Adrenal gland (tissue), 19 donors: Measurements from ENCODE around the gene MCF2L. TPM values are rescaled to one million over a fixed set of nuclear protein-coding genes. Genes with fewer than 3 reads are reported as not detected.

Source experiments
- DNase-seq, 7 donors: peaks; one replicate each; pipeline ENCODE4 v3.0.0-alpha.2; 2019 to 2020
- H3K27ac ChIP-seq, 5 donors: fragments of 200-600 bp; sonication (generic) in 4 of 5; 1 replicate in 3 of 5; 2 replicates in 2 of 5; pipeline versions ENCODE4 v1.5.1 to v1.8.0; 2016 to 2020; ENCODE audit warnings: mild to moderate bottlenecking in 1 of 5
- H3K27me3 ChIP-seq: fragments of 200-600 bp; 2 replicates; pipeline ENCODE4 v1.8.0; 2021
- H3K36me3 ChIP-seq, 2 donors: fragments of 200-600 bp; replicated peaks in 1 of 2; 1 replicate in 1 of 2; 2 replicates in 1 of 2; pipeline versions ENCODE4 v1.5.1 to v1.8.0; 2018 to 2022
- H3K4me1 ChIP-seq, 2 donors: fragments of 200-600 bp; replicated peaks in 1 of 2; 1 replicate in 1 of 2; 2 replicates in 1 of 2; pipeline versions ENCODE4 v1.5.1 to v1.8.0; 2018 to 2021
- H3K4me3 ChIP-seq, 4 donors: fragments of 200-600 bp; sonication (generic) in 3 of 4; one replicate each; pipeline ENCODE4 v1.5.1; 2016 to 2018
- H3K9me3 ChIP-seq, 3 donors: fragments of 200-600 bp; sonication (generic) in 1 of 3; replicated peaks in 1 of 3; 1 replicate in 2 of 3; 2 replicates in 1 of 3; pipeline versions ENCODE4 v1.5.1 to v1.8.0; 2016 to 2021
- CTCF ChIP-seq, 6 experiments: fragments of 450-650 bp in 4 of 6; fragments of 200-600 bp in 2 of 6; sonication (generic) in 1 of 6; IDR thresholded peaks; 1 replicate in 5 of 6; 2 replicates in 1 of 6; pipeline versions ENCODE4 v1.5.1 to v1.8.0; 2016 to 2021; ENCODE audit warnings: antibody characterized with exemption in 6 of 6, mild to moderate bottlenecking in 2 of 6, moderate library complexity in 1 of 6
- POLR2A ChIP-seq, 2 donors: fragments of 450-650 bp; IDR thresholded peaks; one replicate each; pipeline ENCODE4 v1.6.1; 2017; ENCODE audit warnings: antibody characterized with exemption in 2 of 2, mild to moderate bottlenecking in 2 of 2, moderate library complexity in 1 of 2
- WGBS, 4 donors: extraction: QIAGEN DNeasy Blood & Tissue Kit in 2 of 4; methylation state at CpG; one replicate each; pipeline versions ENCODE4 v1.1.5 to v1.1.7; 2013 to 2017; 5-methylcytosine and 5-hydroxymethylcytosine counted together
- intact Hi-C, 2 donors: fragments of 100-400 bp; cut with DNase I; formaldehyde crosslinking; loops; one replicate each; pipeline versions ENCODE4 v1.14.1 to v1.15.0; 2022 to 2023
- long read RNA-seq, 10 donors: library from polyadenylated mRNA in 3 of 10; unstranded in 2 of 10; stranded (forward) in 1 of 10; transcript quantifications; one replicate each; pipeline ENCODE4 v2.0.0 and lab custom pipeline, GENCODE V29; 2021 to 2026
- polyA plus RNA-seq, 3 donors: library from polyadenylated mRNA; stranded (reverse); fragments of 200-250 nt in 2 of 3; fragments of 350-450 nt in 1 of 3; fragmentation: Illumina TruSeq in 1 of 3; extraction: RNeasy Lipid Tissue Mini Kit (QIAGEN cat#74804) in 1 of 3; gene quantifications; one replicate each; pipeline ENCODE4 v1.2.3, GENCODE V29; 2013 to 2014
- total RNA-seq, 9 donors: library from RNA; depleted of rRNA in 4 of 9; stranded (reverse); fragments of >200 nt in 4 of 9; fragments of 120-200 nt in 1 of 9; fragmentation: NEBNext Ultra II Directional in 1 of 9; extraction: Animal tissue kit (Norgen Biotek cat#: 25700) in 1 of 9; gene quantifications; one replicate each; pipeline versions ENCODE4 v1.1.0 to v1.2.4, GENCODE V29; 2013 to 2023
- donor health status: healthy with polysubstance abuse.
- donor health status: Bipolar disorder and iron deficiency.
- donor health status: DM: yes; HTN: yes; CAD: no.
- donor health status: DM: no; HTN: no; CAD: no.
- donor health status: DM: no; HTN: no; CAD: no.
- donor health status: DM: yes; HTN: yes; CAD: no.

The MCF2L gene
- total RNA-seq (10 to 100 TPM in 7 of 9 donors, 1 to 10 TPM in 2; 8.1 to 24.9 (median 14.0) TPM), polyA plus RNA-seq (10 to 100 TPM in 2 of 3 donors, 1 to 10 TPM in 1; 7.6 to 49.0 (median 30.3) TPM)
- long read RNA-seq, donor 1, partial matches to known transcripts = 0 of 1 reads
- long read RNA-seq, donor 1, other reads (novel, unspliced or antisense) = 0 of 1 reads
- long read RNA-seq, donor 2 = 0 reads
- long read RNA-seq, donor 3 = 0 reads
- long read RNA-seq, donor 4, partial matches to known transcripts = 0 of 1 reads
- long read RNA-seq, donor 4, other reads (novel, unspliced or antisense) = 1 of 1 reads
- long read RNA-seq, donor 5, partial matches to known transcripts = 1 of 7 reads
- long read RNA-seq, donor 5, other reads (novel, unspliced or antisense) = 6 of 7 reads
- long read RNA-seq, donor 6, partial matches to known transcripts = 1 of 6 reads
- long read RNA-seq, donor 6, other reads (novel, unspliced or antisense) = 5 of 6 reads
- long read RNA-seq, donor 7 = 0 reads
- long read RNA-seq, donor 8 = 0 reads
- long read RNA-seq, donor 9 = 0 reads
- long read RNA-seq, donor 10, full-length matches to known transcripts = 2 of 2 reads
- long read RNA-seq, donor 10, partial matches to known transcripts = 0 of 2 reads
- long read RNA-seq, donor 10, other reads (novel, unspliced or antisense) = 0 of 2 reads

- intact Hi-C loops = no loop called here
- Histone ChIP-seq H3K36me3 (no peaks in the 10 kb centered on the region), H3K27ac (peak within 1 kb of the TSS in 2 of 5 donors; percentile 34 to 63), H3K4me3 (peak within 1 kb of the TSS in 1 of 4 donors; percentile 59), H3K9me3 (no peaks in the 10 kb centered on the region), H3K27me3 (peaks cover 24% of the 10 kb centered on the region), H3K4me1 (peaks cover 0 to 16% of the 10 kb centered on the region in 2 donors)
- DNase-seq = peak in 6 of 7 donors; percentile 37 to 74 (median 46)
- 0 to 2% (median 1%) methylated on average over 7 to 69 of the region's 69 CpGs for WGBS, 4 donors
- TF ChIP-seq CTCF (IDR thresholded peaks at IDR 0.05) (peak in 4 of 6 experiments; percentile 18 to 26 (median 24)), POLR2A (IDR thresholded peaks at IDR 0.05) (no peak)
Measured at GRCh38 chr13:112968910-112969691, at the start of gene MCF2L. TSS of gene MCF2L (plus strand) at chr13:112969214. CDS start at chr13:112969380, 166 bp downstream.

GRCh38 chr13:112923962-112924361 lies 45.1 kb upstream of the MCF2L start:
- no peak for DNase-seq
- Histone ChIP-seq H3K4me1 (no peaks in the 10 kb centered on the region), H3K27me3 (no peaks in the 10 kb centered on the region), H3K4me3 (no peak overlapping the region), H3K36me3 (no peaks in the 10 kb centered on the region), H3K27ac (no peak overlapping the region), H3K9me3 (no peaks in the 10 kb centered on the region)
- WGBS, 4 donors = 74 to 83% (median 77%) methylated on average over 12 of the region's 12 CpGs
- intact Hi-C loops = no loop called here
- TF ChIP-seq POLR2A (IDR thresholded peaks at IDR 0.05) (no peak), CTCF (IDR thresholded peaks at IDR 0.05) (no peak)

GRCh38 chr13:112924365-112924764 lies 44.6 kb upstream of the MCF2L start:
- no peak for DNase-seq
- Histone ChIP-seq H3K4me3 (no peak overlapping the region), H3K9me3 (no peaks in the 10 kb centered on the region), H3K4me1 (peaks cover 0 to 3% of the 10 kb centered on the region in 2 donors), H3K36me3 (no peaks in the 10 kb centered on the region), H3K27me3 (no peaks in the 10 kb centered on the region), H3K27ac (no peak overlapping the region)
- 78 to 92% (median 87%) methylated on average over 2 of the region's 2 CpGs for WGBS, 4 donors
- TF ChIP-seq POLR2A (IDR thresholded peaks at IDR 0.05) (no peak), CTCF (IDR thresholded peaks at IDR 0.05) (no peak)
- intact Hi-C loops = no loop called here

- WGBS, 4 donors = 87 to 95% (median 89%) methylated on average over 15 of the region's 15 CpGs
- Histone ChIP-seq H3K9me3 (no peaks in the 10 kb centered on the region), H3K4me1 (peaks cover 0 to 9% of the 10 kb centered on the region in 2 donors), H3K4me3 (no peak overlapping the region), H3K27me3 (no peaks in the 10 kb centered on the region), H3K36me3 (no peaks in the 10 kb centered on the region), H3K27ac (no peak overlapping the region)
- intact Hi-C loops = no loop called here
- no peak for TF ChIP-seq CTCF (IDR thresholded peaks at IDR 0.05)
- TF ChIP-seq POLR2A (IDR thresholded peaks at IDR 0.05) = no peak
- no peak for DNase-seq
Measured at GRCh38 chr13:112926003-112926402, 43.0 kb upstream of the MCF2L start.
